ENCODE data around the gene RHOB. TPM values are rescaled to one million over a fixed set of nuclear protein-coding genes. Genes with fewer than 3 reads are reported as not detected.
"Not testable (repeated sequence)": the region's sequence is repeated elsewhere in the genome, so short reads cannot be mapped to it uniquely, and the experiment has no call there.

RHOB gene
- total RNA-seq, 1 donor from 2014 or later: 291 TPM

DNA sequence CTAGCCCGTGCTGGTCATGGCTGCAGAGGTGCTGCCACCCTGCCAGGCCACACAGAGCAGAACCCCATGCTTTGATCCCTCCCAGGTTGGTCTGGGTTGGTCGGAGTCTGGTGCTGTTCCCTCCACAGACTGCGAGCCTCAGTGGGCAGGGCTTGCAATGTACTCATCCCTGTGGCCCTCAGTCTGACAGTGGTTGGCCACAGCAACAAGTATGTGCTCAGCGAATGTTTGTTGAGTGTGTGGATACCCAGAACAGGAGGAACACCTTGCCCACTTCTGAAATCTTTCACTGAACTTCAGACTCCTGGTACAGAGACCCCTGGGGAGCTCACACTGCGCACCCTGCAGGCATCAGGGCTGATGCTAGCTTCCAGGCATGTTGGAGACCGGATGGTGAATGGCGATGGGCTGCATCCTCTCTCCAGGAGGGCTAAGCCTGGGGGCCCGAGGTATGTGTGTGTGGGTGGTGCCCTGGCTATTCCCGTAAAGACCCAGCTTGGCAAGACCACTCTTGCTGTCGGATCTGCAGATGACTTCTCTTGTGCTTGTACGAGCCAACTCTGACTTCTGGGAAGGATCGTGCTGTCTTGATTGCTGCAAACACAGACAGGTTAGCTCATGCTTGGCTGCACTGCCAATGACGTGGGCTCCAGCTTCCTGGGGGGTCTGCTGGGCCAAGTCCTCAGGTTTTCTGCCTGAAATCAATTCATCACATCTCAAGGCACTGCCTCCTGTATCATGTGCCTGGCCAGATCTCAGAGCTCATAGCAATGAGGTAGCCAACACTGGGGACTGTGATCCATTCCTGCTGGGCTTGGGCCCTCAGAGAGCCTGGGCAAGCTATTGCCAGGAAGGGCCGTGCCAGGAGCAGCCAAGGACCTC, 43.7 kb downstream of the RHOB start:
- no peak for DNase-seq (ENCODE audit: low read depth in 2 of 2)

DNA sequence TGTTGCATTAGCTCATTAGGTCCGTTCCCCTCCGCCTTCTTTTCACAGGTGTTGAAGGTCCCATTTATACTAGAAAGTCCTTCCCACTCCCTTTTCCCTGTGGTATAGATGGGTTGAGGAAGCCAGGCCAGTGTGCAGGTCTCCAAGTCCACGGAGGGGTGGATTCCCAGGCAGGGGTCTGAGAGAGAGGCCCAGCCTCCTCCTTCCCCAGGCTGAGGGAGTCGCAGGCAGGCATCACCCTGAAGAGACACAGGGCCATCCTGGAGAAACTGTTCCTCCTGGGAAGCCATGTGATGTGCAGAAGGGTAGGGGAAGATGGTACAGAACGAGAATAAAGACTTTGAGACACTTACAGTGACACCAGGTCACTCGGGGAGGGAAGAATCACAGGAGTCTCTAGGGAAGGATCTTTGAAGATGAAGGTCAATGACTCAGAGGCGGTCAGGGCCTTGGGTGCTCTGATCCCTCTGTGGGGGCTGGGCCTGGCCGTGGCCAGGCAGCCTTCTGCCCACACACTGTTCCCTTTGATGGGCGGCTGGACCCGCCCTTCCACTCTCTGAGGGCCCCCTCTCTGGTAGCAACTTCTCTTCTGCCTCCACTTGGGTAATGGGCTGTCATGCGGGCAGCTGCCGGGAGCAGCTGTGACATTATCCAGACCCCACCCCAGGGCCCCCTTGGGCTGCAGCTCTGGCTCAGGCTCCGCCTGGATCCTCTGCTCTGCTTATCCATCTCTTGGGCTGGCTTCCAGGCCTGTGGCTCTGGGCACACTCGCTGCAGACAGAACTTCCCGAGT, 45.1 kb downstream of the RHOB start:
- DNase-seq (ENCODE audit: low read depth in 2 of 2): no peak

DNA sequence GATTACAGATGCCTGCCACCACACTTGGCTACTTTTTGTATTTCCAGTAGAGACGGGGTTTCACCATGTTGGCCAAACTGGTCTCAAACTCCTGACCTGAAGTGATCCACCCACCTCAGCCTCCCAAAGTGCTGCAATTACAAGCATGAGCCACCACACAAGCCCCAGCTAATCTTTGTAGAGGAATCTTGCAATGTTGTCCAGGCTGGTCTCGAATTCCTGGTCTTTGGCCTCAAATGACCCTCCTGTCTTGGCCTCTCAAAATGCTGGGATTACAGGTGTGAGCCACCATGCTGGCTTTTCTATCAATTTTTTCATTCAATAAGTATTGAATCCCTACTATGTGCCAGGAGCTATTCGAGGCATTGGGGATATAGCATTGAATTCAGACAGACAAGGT, 46.2 kb downstream of the RHOB start:
- not testable (repeated sequence) for DNase-seq (ENCODE audit: low read depth in 2 of 2)

DNA sequence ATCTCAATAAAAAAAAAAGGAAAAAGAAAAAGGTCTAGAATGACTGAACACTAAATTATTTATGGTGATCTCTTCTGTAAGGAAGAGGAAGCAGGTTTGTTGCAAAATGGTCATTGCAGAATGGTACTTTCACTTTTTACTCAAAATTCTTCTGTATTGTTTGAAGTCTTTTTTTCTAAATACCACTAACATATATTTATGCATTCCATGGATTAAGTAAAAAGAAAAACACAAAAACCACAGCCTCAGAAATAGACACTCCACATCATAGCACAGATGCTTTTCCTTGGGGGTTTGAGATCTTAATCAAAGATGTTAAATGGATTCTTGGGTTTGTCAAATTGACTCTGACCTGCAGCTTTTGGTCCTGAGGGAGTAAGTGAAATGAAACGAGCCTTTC, 47.4 kb downstream of the RHOB start:
- no peak for DNase-seq (ENCODE audit: low read depth in 2 of 2)

DNA sequence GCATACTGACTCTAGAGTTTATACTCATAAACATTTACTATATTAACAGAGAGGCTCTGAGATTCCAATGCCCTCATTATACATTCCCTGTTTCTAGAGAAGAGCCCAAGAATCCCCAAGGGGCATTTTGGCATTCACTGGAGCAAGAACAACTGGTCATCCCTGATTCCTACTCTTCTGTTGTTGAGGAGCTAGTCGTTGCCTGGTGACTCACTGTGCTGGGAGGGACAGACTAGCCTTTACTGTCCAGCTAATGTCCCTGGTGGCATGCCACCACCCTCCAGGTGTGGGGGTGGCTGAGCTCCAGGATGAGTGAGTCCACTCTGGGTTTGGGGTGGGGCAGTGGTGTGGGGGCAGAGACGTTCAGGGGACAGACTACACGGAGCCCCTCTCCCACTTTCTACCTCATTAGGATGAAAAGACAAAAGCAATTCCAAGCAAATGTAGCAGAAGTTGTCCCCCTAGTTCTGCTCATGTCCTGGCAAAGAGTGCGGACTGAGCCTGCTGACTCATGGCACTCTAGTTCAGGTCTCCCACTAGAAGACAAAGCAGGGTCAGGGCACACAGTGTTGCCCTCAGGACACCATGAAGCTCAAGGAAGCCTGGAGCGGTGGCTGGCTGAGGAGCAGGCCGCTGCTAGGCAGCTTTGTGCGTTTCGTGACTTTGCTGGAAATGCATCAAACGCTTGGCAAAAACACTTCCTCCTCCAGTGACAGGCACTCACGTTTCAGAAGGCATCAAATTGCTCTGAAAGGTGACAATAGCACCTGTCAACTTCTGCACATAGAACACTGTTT, 49.4 kb downstream of the RHOB start:
- no peak for DNase-seq (ENCODE audit: low read depth in 2 of 2)

DNA sequence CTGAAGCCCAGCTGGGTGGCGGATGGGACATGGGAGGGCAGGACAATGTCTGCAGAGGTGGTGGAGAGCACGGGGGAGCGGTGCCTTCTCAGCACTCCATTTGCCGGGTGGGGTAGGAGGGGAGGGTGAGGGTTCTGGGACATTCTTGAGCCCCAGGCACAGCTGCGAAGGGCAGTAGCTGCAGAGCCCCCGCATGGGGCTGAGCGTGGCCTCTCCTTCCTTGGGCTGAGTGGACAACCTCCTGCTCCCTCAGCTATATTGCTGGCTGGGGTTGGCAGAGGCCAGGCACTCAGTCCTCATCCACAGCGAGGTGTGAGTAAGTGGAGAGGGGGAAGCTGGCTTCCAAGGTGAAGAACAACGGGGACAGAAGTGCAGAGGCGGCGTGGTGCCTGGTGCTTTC, 50.1 kb downstream of the RHOB start:
- DNase-seq (ENCODE audit: low read depth in 2 of 2): no peak

Other genes with a start within 250 kb of the RHOB start
- gene SDC1, start 221.9 kb upstream of the RHOB start, total RNA-seq: 2.6 and 16.3 TPM in 2 replicates
- 33.6 and 58.5 TPM in 2 replicates for gene PUM2, start 96.2 kb upstream of the RHOB start, total RNA-seq
- 16.9 and 34.4 TPM in 2 replicates for gene HS1BP3, start 204.0 kb downstream of the RHOB start, total RNA-seq
- gene GDF7, start 220.1 kb downstream of the RHOB start, total RNA-seq: 2.3 and 17.2 TPM in 2 replicates

All from dermis microvascular lymphatic vessel endothelial cell (primary cell).